ENCODE measurements around the gene OR6N2. TPM values are rescaled to one million over a fixed set of nuclear protein-coding genes. Genes with fewer than 3 reads are reported as not detected.

The OR6N2 gene
- total RNA-seq, 1 donor: not detected

DNA sequence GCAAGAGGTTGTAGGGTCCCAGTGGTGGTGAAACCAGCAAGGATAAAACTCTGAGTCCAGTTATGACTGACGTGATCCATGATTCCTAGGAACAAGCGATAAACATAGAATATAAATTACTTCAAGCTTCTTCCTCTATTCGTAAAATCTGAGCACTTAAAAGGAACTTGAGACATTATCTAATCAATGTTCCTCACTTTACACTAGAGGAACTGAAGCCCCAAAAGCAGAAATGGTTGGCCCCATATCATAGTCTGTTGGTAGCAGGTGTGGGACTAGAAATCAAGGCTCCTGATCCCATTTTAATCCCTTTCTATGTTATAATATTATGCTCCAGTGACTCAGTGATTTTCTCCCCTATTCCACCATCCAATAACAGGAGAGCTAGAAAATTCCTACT lies 28.3 kb upstream of the OR6N2 start:
- Histone ChIP-seq H2AFZ (ENCODE audit: low read length) (no peak overlapping the region), H4K20me1 (ENCODE audit: insufficient read depth, low read length) (no peaks in the 10 kb centered on the region), H3K27ac (ENCODE audit: low read depth, low read length) (no peak overlapping the region), H3K4me1 (ENCODE audit: insufficient read depth, low read length) (no peaks in the 10 kb centered on the region), H3K79me2 (ENCODE audit: insufficient read depth, low read length) (no peaks in the 10 kb centered on the region), H3K36me3 (ENCODE audit: insufficient read depth, low read length) (no peaks in the 10 kb centered on the region), H3K27me3 (ENCODE audit: insufficient read depth, low read length) (no peaks in the 10 kb centered on the region), H3K9me3 (ENCODE audit: low read depth, low read length) (no peaks in the 10 kb centered on the region), H3K4me3 (ENCODE audit: insufficient read depth, low read length) (no peak overlapping the region), H3K4me2 (ENCODE audit: insufficient read depth, low read length) (no peak overlapping the region)
- TF ChIP-seq, protein P1, sequence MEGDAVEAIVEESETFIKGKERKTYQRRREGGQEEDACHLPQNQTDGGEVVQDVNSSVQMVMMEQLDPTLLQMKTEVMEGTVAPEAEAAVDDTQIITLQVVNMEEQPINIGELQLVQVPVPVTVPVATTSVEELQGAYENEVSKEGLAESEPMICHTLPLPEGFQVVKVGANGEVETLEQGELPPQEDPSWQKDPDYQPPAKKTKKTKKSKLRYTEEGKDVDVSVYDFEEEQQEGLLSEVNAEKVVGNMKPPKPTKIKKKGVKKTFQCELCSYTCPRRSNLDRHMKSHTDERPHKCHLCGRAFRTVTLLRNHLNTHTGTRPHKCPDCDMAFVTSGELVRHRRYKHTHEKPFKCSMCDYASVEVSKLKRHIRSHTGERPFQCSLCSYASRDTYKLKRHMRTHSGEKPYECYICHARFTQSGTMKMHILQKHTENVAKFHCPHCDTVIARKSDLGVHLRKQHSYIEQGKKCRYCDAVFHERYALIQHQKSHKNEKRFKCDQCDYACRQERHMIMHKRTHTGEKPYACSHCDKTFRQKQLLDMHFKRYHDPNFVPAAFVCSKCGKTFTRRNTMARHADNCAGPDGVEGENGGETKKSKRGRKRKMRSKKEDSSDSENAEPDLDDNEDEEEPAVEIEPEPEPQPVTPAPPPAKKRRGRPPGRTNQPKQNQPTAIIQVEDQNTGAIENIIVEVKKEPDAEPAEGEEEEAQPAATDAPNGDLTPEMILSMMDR (IDR thresholded peaks at IDR 0.05; ENCODE audit: extremely low read depth, low read depth, low read length): no peak
- no peak for DNase-seq (ENCODE audit: insufficient read length, low spot score, missing footprints)

DNA sequence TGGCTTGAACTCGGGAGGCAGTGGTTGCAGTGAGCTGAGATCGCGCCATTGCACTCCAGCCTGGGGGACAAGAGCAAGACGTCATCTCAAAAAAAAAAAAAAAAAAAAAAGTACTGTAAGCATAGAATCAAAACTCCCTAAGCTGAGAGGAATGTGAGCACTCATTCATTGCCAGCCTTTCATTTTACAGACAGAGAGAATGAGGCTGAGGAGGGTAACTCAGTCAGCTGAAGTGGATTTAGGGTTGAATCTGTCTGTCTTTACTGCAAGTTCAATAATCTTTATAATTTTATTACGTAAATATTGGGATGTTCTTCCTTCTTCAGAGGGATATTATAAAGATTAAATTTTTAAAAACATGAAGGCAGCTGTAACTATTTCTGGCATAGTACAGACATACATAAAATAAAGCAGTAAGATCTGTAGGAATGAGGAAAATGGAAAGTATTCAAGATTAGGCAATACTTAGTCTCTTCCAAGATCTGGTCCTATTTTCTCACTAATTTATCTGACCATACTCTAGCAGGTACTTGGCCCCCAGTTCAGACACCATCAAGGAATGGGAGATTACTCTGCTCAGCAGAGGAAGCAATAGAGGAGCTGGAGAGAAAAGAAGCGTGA lies 26.0 kb upstream of the OR6N2 start:
- no peak for DNase-seq (ENCODE audit: insufficient read length, low spot score, missing footprints)
- Histone ChIP-seq H3K4me3 (ENCODE audit: insufficient read depth, low read length) (no peak overlapping the region), H4K20me1 (ENCODE audit: insufficient read depth, low read length) (no peaks in the 10 kb centered on the region), H3K27me3 (ENCODE audit: insufficient read depth, low read length) (no peaks in the 10 kb centered on the region), H3K27ac (ENCODE audit: low read depth, low read length) (no peak overlapping the region), H3K79me2 (ENCODE audit: insufficient read depth, low read length) (no peaks in the 10 kb centered on the region), H3K36me3 (ENCODE audit: insufficient read depth, low read length) (no peaks in the 10 kb centered on the region), H3K4me1 (ENCODE audit: insufficient read depth, low read length) (no peaks in the 10 kb centered on the region), H2AFZ (ENCODE audit: low read length) (no peak overlapping the region), H3K4me2 (ENCODE audit: insufficient read depth, low read length) (no peak overlapping the region), H3K9me3 (ENCODE audit: low read depth, low read length) (no peaks in the 10 kb centered on the region)
- TF ChIP-seq, protein P1 (IDR thresholded peaks at IDR 0.05; ENCODE audit: extremely low read depth, low read depth, low read length): no peak

- Histone ChIP-seq H3K4me1 (ENCODE audit: insufficient read depth, low read length) (no peaks in the 10 kb centered on the region), H3K79me2 (ENCODE audit: insufficient read depth, low read length) (no peaks in the 10 kb centered on the region), H3K27me3 (ENCODE audit: insufficient read depth, low read length) (no peaks in the 10 kb centered on the region), H3K4me3 (ENCODE audit: insufficient read depth, low read length) (no peak overlapping the region), H3K9me3 (ENCODE audit: low read depth, low read length) (no peaks in the 10 kb centered on the region), H3K4me2 (ENCODE audit: insufficient read depth, low read length) (no peak overlapping the region), H3K36me3 (ENCODE audit: insufficient read depth, low read length) (no peaks in the 10 kb centered on the region), H2AFZ (ENCODE audit: low read length) (no peak overlapping the region), H4K20me1 (ENCODE audit: insufficient read depth, low read length) (no peaks in the 10 kb centered on the region), H3K27ac (ENCODE audit: low read depth, low read length) (no peak overlapping the region)
- no peak for DNase-seq (ENCODE audit: insufficient read length, low spot score, missing footprints)
- TF ChIP-seq, protein P1 (IDR thresholded peaks at IDR 0.05; ENCODE audit: extremely low read depth, low read depth, low read length): no peak
Measured at GRCh38 chr1:158803678-158804077, 22.7 kb upstream of the OR6N2 start.

DNA sequence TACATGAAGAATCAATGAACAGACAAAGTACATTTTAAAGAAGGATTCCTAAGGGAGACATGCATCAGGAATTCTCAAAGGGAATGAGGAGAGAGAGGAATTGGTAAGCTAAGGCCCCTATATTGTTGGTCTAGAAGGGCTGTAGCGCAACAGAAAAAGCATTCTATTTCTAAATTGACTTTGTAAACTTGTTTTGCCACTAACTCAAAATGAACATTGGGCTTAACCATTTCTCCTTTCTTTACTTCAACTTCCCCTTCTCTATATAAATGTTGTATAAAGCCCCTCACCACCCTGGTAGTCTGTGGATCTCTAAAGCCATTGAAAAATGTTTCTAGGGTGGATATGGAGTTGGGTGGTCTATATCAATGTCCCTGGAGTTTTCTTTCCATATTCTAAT lies 20.4 kb upstream of the OR6N2 start:
- TF ChIP-seq, protein P1 (IDR thresholded peaks at IDR 0.05; ENCODE audit: extremely low read depth, low read depth, low read length): no peak
- Histone ChIP-seq H3K36me3 (ENCODE audit: insufficient read depth, low read length) (no peaks in the 10 kb centered on the region), H4K20me1 (ENCODE audit: insufficient read depth, low read length) (no peaks in the 10 kb centered on the region), H3K9me3 (ENCODE audit: low read depth, low read length) (no peaks in the 10 kb centered on the region), H3K27me3 (ENCODE audit: insufficient read depth, low read length) (no peaks in the 10 kb centered on the region), H3K27ac (ENCODE audit: low read depth, low read length) (no peak overlapping the region), H2AFZ (ENCODE audit: low read length) (no peak overlapping the region), H3K79me2 (ENCODE audit: insufficient read depth, low read length) (no peaks in the 10 kb centered on the region), H3K4me3 (ENCODE audit: insufficient read depth, low read length) (no peak overlapping the region), H3K4me1 (ENCODE audit: insufficient read depth, low read length) (no peaks in the 10 kb centered on the region), H3K4me2 (ENCODE audit: insufficient read depth, low read length) (no peak overlapping the region)
- DNase-seq (ENCODE audit: insufficient read length, low spot score, missing footprints): no peak

Data from osteoblast (primary cell).